BJ (cell line): ENCODE measurements around the gene HMGCS2. TPM values are rescaled to one million over a fixed set of nuclear protein-coding genes. Genes with fewer than 3 reads are reported as not detected.

Experiments used
- CTCF ChIA-PET: fragments of 350-600 bp; formaldehyde crosslinking; extraction: SDS; loops from one replicate; lab custom pipeline; 2021; ENCODE audit warnings: antibody characterized with exemption, inconsistent platforms; lab: Yijun Ruan, JAX
- POLR2A ChIA-PET: fragments of 300-600 bp; sonication (Branson Sonifier 250); formaldehyde crosslinking; extraction: SDS; loops from one replicate; lab custom pipeline; 2021; ENCODE audit warnings: antibody characterized with exemption; lab: Charles Lee
- DNase-seq: peaks from one replicate; pipeline ENCODE4 v3.0.0-alpha.2; 2011; ENCODE audit warnings: low read depth
- H3K27me3 ChIP-seq: 2 replicates; pipeline ENCODE4 v1.6.0; 2011; ENCODE audit warnings: low read length; ENCODE audit not compliant: control insufficient read depth, insufficient read depth
- H3K36me3 ChIP-seq: 2 replicates; pipeline ENCODE4 v1.5.1; 2011; ENCODE audit warnings: low read length; ENCODE audit not compliant: control insufficient read depth, insufficient read depth
- H3K4me3 ChIP-seq: 2 replicates; pipeline ENCODE4 v1.5.1; 2011; ENCODE audit warnings: low read depth, mild to moderate bottlenecking, control low read depth, low read length
- CTCF ChIP-seq: IDR thresholded peaks from 2 replicates; pipeline ENCODE4 v1.5.1; 2011; ENCODE audit warnings: low read depth, mild to moderate bottlenecking, control low read depth, inconsistent platforms, low read length, moderate library complexity; ENCODE audit not compliant: insufficient read depth
- polyA plus RNA-seq: library from polyadenylated mRNA; depleted of rRNA; stranded (reverse); fragments of >200 nt; gene quantifications from 2 replicates; pipeline ENCODE4 v1.2.3, GENCODE V29; 2011

Gene HMGCS2
- polyA plus RNA-seq, 1 experiment: not detected

DNA sequence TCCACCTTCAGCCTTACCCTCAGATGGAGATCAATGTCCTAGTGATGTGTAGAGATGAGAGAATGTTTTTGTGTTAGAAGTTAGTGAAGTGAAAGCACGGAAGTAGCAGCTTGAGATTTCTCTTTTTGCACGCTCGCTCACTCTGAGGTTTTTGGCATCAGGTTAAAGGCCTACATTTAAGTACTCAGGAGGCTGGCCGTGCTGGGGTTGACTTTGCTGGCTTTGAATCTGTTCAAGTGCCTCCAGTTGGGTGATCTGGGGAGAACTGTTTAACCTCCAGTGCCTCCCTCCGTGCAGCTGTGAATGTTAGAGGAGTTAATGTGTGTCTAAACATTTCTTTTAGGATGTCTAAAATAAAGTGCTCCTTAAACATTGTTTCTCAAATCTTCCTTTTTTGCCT lies 43.1 kb downstream of the HMGCS2 start:
- POLR2A ChIA-PET: no interaction called here

DNA sequence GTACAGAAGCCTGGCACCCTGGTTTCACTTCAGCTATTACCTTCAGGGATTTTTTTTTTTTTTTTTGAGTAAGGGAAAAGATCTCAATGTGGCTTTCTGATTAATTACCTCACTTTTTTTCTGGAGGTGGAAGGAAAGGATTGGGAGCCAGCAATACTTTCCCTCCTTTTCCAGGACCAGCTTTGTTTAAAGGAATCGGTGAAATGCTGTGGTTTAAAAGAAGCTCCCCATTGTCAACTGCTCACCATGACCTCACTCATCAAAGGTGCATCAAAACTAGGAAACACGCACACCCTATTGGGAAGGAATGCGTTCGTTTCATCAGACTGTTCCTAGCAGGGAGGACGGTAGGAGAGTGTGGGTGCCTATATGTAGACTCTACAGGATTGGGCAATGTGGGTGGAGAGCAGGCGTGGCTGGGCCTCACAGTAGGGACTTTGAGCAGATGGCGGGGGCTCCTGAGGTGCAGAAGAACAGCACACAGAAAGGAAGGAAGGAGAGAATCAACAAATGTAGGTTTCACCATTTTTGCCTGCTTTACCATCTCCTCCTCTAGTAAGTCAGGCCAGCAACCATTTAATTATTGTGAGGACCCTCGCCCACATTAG lies 44.0 kb downstream of the HMGCS2 start:
- ChIA-PET CTCF (interaction anchor here (0.6 to 1.3 kb wide), 2 partner anchors 9 to 84 kb away, joined by 3 read pairs; no protein-coding TSS in a partner anchor), POLR2A (no interaction called here)
- H3K27me3 ChIP-seq: no peaks in the 10 kb centered on the region
- peaks cover 53% of the 10 kb centered on the region for H3K36me3 ChIP-seq
- TF ChIP-seq CTCF: no peak
- H3K4me3 ChIP-seq: no peak overlapping the region
- no peak for DNase-seq

More for the DNA sequence above, 43.1 kb downstream of the HMGCS2 start:
- H3K4me3 ChIP-seq: no peak overlapping the region
- CTCF ChIA-PET: no interaction called here
- TF ChIP-seq CTCF: no peak
- DNase-seq: no peak
- peaks cover 52% of the 10 kb centered on the region for H3K36me3 ChIP-seq
- H3K27me3 ChIP-seq: no peaks in the 10 kb centered on the region

- Histone ChIP-seq H3K27me3 (no peaks in the 10 kb centered on the region), H3K4me3 (no peak overlapping the region), H3K36me3 (peaks cover 39% of the 10 kb centered on the region)
- ChIA-PET CTCF (no interaction called here), POLR2A (no interaction called here)
- no peak for TF ChIP-seq CTCF
- no peak for DNase-seq
These were observed 46.8 kb downstream of the HMGCS2 start for GRCh38 chr1:119721896-119722295.

DNA sequence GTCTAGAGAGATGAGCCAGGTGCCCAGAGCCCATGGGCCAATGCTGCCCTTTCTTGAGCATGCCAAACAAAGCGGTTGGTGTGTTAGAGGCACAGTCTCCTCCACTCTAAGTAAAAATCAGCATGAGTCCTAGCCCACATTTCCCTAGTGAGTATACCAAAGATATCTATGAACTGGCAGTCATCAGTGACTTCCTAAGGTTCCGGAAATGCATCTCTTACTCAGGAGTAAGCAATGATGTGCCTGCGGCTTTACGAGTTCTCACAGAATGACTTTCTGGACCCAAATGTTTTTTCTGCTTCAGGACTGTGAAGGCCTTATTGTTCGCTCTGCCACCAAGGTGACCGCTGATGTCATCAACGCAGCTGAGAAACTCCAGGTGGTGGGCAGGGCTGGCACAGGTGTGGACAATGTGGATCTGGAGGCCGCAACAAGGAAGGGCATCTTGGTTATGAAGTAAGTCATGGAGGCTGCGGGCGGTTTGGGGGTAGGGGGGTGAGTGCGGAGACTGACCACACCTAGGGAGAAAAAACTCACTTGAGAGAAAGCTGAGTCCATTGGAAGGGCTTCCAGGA lies 47.8 kb downstream of the HMGCS2 start:
- DNase-seq: no peak
- Histone ChIP-seq H3K27me3 (no peaks in the 10 kb centered on the region), H3K4me3 (no peak overlapping the region), H3K36me3 (peaks cover 34% of the 10 kb centered on the region)
- CTCF ChIA-PET: interaction anchor here (1.2 to 1.4 kb wide), 2 partner anchors 43 to 109 kb away, joined by 3 to 4 read pairs; no protein-coding TSS in a partner anchor
- POLR2A ChIA-PET: no interaction called here
- no peak for TF ChIP-seq CTCF

GRCh38 chr1:119718972-119719371 lies 49.7 kb downstream of the HMGCS2 start:
- no peak overlapping the region for H3K4me3 ChIP-seq
- H3K36me3 ChIP-seq: peaks cover 23% of the 10 kb centered on the region
- ChIA-PET CTCF (no interaction called here), POLR2A (no interaction called here)
- no peaks in the 10 kb centered on the region for H3K27me3 ChIP-seq
- no peak for TF ChIP-seq CTCF
- DNase-seq: no peak
